SK-N-MC (cell line): ENCODE data around the gene AOAH.

Experiments used
- DNase-seq: peaks from one replicate; pipeline ENCODE4 v3.0.0-alpha.2; 2011; ENCODE audit warnings: low read depth, low spot score
- H3K27ac ChIP-seq: fragments of 200-600 bp; sonication (generic); 2 replicates; pipeline ENCODE4 v1.5.1; 2016; ENCODE audit warnings: mixed run types
- H3K36me3 ChIP-seq: fragments of 200-600 bp; sonication (generic); 2 replicates; pipeline ENCODE4 v1.6.1; 2017; ENCODE audit warnings: antibody characterized with exemption, low read length, mixed read lengths; ENCODE audit not compliant: insufficient read depth
- H3K4me3 ChIP-seq: fragments of 200-600 bp; sonication (generic); 2 replicates; pipeline ENCODE4 v1.5.1; 2016
- H3K9ac ChIP-seq: fragments of 200-600 bp; sonication (generic); 2 replicates; pipeline ENCODE4 v1.8.0; 2017; ENCODE audit warnings: mixed run types, mixed read lengths; ENCODE audit not compliant: insufficient read length
- H3K9me3 ChIP-seq: fragments of 200-600 bp; sonication (generic); 2 replicates; pipeline ENCODE4 v1.6.1; 2017; ENCODE audit warnings: low read depth, mild to moderate bottlenecking, antibody characterized with exemption, low read length, moderate library complexity, mixed read lengths
- EZH2 ChIP-seq: fragments of 200-600 bp; sonication (generic); IDR thresholded peaks from one replicate; pipeline ENCODE4 v1.6.1; 2017; ENCODE audit warnings: antibody characterized with exemption
- FOXP2 ChIP-seq: optimal IDR thresholded peaks from 2 replicates; pipeline ENCODE3; 2011; ENCODE audit warnings: mild to moderate bottlenecking, moderate library complexity; ENCODE audit not compliant: insufficient read depth; ENCODE audit errors: extremely low read length, control extremely low read depth
- POLR2AphosphoS5 ChIP-seq: IDR thresholded peaks from 2 replicates; pipeline ENCODE4 v1.6.1; 2012; ENCODE audit warnings: mild to moderate bottlenecking, low read depth, low read length, borderline replicate concordance

The AOAH gene

GRCh38 chr7:36526863-36527548, 197.3 kb downstream of the AOAH start:
- H3K9ac ChIP-seq = no peak overlapping the region
- DNase-seq = no peak
- no peaks in the 10 kb centered on the region for H3K9me3 ChIP-seq
- TF ChIP-seq POLR2AphosphoS5 = no peak
- TF ChIP-seq EZH2 = no peak
- TF ChIP-seq FOXP2 = no peak
- H3K27ac ChIP-seq = no peak overlapping the region
- no peaks in the 10 kb centered on the region for H3K36me3 ChIP-seq
- H3K4me3 ChIP-seq = no peak overlapping the region

DNA sequence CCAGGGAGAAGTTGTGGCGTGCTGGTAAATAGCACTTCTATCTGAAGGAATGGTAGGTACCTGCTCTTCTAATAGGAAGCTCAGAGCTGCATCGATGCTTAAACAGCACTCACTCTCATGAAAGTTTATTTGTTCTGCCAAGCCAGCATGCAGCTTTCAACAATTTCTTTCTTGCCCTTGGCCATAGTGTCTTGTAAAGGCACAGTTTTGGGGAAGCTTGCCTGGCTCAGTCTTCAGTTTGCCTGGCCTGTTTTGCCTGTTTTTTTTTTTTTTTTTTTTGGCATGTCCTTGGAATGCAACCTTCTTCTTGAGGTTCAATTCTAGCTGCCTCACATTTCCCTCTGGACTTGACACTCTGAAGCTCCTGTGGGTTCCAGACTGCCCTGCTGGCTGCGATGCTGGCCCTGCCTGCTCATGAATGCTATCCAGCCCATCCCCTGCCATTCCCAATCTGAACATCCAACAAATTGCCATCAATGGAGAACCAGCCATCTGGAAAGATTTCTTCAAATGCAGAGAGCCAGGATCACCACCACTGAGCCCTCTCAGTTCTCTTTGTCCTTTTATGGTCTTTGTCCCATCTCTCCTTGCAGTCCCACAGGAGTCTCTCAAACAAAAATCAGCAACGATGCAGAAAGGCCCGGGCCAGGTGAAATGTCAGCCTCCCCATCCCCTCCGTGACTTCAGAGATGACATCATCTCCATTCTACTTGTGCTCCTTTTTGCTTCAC, 200.8 kb downstream of the AOAH start:
- Histone ChIP-seq H3K27ac (no peak overlapping the region), H3K4me3 (no peak overlapping the region), H3K9ac (no peak overlapping the region), H3K9me3 (no peaks in the 10 kb centered on the region), H3K36me3 (no peaks in the 10 kb centered on the region)
- DNase-seq = no peak
- TF ChIP-seq POLR2AphosphoS5 (no peak), EZH2 (no peak), FOXP2 (no peak)

DNA sequence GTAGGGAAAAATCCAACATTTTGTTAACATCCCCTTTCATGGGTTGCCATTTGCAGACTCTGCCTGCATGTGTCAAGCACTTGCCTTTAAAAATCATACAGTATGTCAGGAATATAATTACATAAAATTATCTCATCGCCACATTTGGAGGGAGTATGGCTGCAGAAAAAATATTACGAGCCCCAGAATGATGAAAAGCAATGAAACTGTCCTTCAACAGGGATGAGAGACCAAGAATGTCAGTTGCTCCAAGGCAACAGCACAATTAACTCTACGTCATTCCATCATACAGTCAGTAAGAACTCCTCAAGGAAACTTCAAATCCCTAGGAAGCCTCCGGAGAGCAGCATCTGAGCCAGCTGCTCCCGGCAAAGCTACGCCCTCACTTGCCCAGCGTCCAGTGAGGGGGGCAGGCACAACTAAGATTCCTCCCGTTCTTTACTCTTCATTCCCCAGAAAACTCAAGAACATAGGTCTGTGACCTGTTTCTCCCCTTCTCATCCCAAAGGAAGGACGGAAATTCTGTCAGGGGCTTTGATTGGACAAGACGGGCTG, 201.8 kb downstream of the AOAH start:
- no peak overlapping the region for H3K9ac ChIP-seq
- no peaks in the 10 kb centered on the region for H3K9me3 ChIP-seq
- no peaks in the 10 kb centered on the region for H3K36me3 ChIP-seq
- no peak for DNase-seq
- no peak overlapping the region for H3K27ac ChIP-seq
- H3K4me3 ChIP-seq = no peak overlapping the region
- no peak for TF ChIP-seq POLR2AphosphoS5

DNA sequence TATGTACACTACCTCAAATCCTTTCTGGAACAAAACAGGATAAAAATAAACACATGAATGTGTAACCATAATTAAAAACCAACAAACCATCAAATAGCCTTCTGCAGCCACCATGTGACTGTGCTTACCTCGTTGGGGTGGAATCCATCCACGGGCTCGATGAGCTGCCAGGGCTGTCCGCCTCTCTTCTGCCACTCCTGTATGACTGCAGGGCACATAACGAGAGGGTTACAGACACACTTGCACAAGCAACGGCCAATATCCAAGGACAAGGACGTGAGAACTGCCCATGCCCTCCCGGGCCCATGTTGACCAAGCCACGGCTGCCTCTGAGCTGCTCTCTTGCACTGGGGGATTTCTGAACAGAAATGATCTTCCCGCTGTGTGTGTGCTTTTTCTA, 202.4 kb downstream of the AOAH start:
- Histone ChIP-seq H3K4me3 (no peak overlapping the region), H3K27ac (no peak overlapping the region), H3K36me3 (no peaks in the 10 kb centered on the region), H3K9ac (no peak overlapping the region), H3K9me3 (no peaks in the 10 kb centered on the region)
- TF ChIP-seq POLR2AphosphoS5 (no peak), FOXP2 (no peak), EZH2 (no peak)
- no peak for DNase-seq

GRCh38 chr7:36521133-36521532, 203.2 kb downstream of the AOAH start:
- Histone ChIP-seq H3K9me3 (no peaks in the 10 kb centered on the region), H3K36me3 (no peaks in the 10 kb centered on the region), H3K4me3 (no peak overlapping the region), H3K27ac (no peak overlapping the region), H3K9ac (no peak overlapping the region)
- no peak for TF ChIP-seq POLR2AphosphoS5
- no peak for TF ChIP-seq EZH2
- TF ChIP-seq FOXP2 = no peak
- no peak for DNase-seq

DNA sequence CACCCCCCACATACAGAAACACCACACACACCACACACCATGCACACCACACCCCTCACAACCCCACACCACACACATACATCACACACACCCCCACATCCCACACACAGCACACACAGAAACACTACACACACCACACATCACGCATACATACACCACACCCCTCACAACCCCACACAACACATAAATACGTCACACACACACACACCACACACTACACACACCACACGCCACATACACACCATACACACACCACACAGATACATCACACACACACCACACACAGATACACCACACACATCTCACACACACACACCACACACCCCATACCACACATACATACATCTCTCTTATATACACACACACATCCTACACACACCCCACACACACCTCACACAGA, 208.4 kb downstream of the AOAH start:
- no peak for DNase-seq
- TF ChIP-seq FOXP2 = no peak
- TF ChIP-seq POLR2AphosphoS5 = no peak
- TF ChIP-seq EZH2 = no peak

GRCh38 chr7:36514289-36515243, 209.7 kb downstream of the AOAH start:
- Histone ChIP-seq H3K36me3 (no peaks in the 10 kb centered on the region), H3K4me3 (no peak overlapping the region), H3K27ac (no peak overlapping the region), H3K9me3 (no peaks in the 10 kb centered on the region), H3K9ac (no peak overlapping the region)
- TF ChIP-seq EZH2 = no peak
- no peak for TF ChIP-seq FOXP2
- TF ChIP-seq POLR2AphosphoS5 = no peak
- no peak for DNase-seq

More for the DNA sequence above, 208.4 kb downstream of the AOAH start:
- no peak overlapping the region for H3K4me3 ChIP-seq
- no peak overlapping the region for H3K9ac ChIP-seq
- H3K27ac ChIP-seq = no peak overlapping the region
- no peaks in the 10 kb centered on the region for H3K9me3 ChIP-seq
- no peaks in the 10 kb centered on the region for H3K36me3 ChIP-seq

DNA sequence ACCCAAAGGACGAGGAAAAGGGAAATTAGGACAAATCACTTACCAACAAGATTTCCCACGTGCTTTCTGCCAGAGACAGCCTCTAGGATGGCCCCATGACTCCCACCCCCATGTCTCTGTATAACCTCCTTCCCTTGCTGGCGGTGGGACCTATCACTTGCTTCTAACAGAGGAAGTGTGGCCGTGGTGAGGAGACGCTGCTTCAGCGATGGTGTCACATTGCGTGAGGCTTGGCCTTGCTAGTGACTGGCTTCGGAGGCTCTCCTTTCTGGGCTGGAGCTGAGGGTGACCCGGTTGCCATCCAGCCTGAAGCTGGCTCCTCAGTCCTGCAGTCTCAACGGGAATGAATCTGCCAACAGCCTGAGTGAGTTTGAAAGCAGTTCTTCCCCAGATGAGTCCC, 210.9 kb downstream of the AOAH start:
- no peak for TF ChIP-seq POLR2AphosphoS5
- TF ChIP-seq EZH2 = no peak
- TF ChIP-seq FOXP2 = no peak
- DNase-seq = no peak
- no peak overlapping the region for H3K9ac ChIP-seq

More for the DNA sequence above, 210.9 kb downstream of the AOAH start:
- Histone ChIP-seq H3K27ac (no peak overlapping the region), H3K36me3 (no peaks in the 10 kb centered on the region), H3K4me3 (no peak overlapping the region), H3K9me3 (no peaks in the 10 kb centered on the region)
